Sigmoid colon (tissue), 7 donors: Measurements from ENCODE around the gene DAAM1. TPM values are rescaled to one million over a fixed set of nuclear protein-coding genes. Genes with fewer than 3 reads are reported as not detected.
A peak's percentile ranks its signal among the peaks of the same experiment; 100 is the strongest.

Experiments
- DNase-seq: peaks from one replicate; pipeline ENCODE4 v3.0.0-alpha.2; 2019
- H3K27ac ChIP-seq, 4 donors: fragments of 200-600 bp; sonication (generic); one replicate each; pipeline ENCODE4 v1.5.1; 2016 to 2019; ENCODE audit warnings: mild to moderate bottlenecking in 1 of 4
- H3K27me3 ChIP-seq, 3 donors: fragments of 200-600 bp; sonication (generic); one replicate each; pipeline ENCODE4 v1.5.1; 2019; ENCODE audit warnings: mild to moderate bottlenecking in 1 of 3
- H3K36me3 ChIP-seq, 4 donors: fragments of 200-600 bp; sonication (generic); one replicate each; pipeline ENCODE4 v1.5.1; 2016 to 2019
- H3K4me1 ChIP-seq, 4 donors: fragments of 200-600 bp; sonication (generic); one replicate each; pipeline ENCODE4 v1.5.1; 2017 to 2019
- H3K4me3 ChIP-seq, 4 donors: fragments of 200-600 bp; sonication (generic); one replicate each; pipeline ENCODE4 v1.5.1; 2017 to 2019; ENCODE audit warnings: mild to moderate bottlenecking in 2 of 4, moderate library complexity in 1 of 4
- H3K9me3 ChIP-seq, 4 donors: fragments of 200-600 bp in 3 of 4; sonication (generic) in 3 of 4; one replicate each; pipeline versions ENCODE4 v1.5.1 to v1.6.1; 2013 to 2019
- EP300 ChIP-seq, 4 donors: sonication (generic); formaldehyde crosslinking; IDR thresholded peaks; one replicate each; pipeline ENCODE4 v1.6.1; 2017; ENCODE audit warnings: antibody characterized with exemption in 4 of 4
- POLR2A ChIP-seq, 2 donors: fragments of 450-650 bp; IDR thresholded peaks; one replicate each; pipeline ENCODE4 v1.6.1; 2016; ENCODE audit warnings: antibody characterized with exemption in 2 of 2, mild to moderate bottlenecking in 2 of 2, moderate library complexity in 2 of 2
- POLR2AphosphoS5 ChIP-seq, 4 donors: sonication (generic); formaldehyde crosslinking; IDR thresholded peaks; one replicate each; pipeline ENCODE4 v1.6.1; 2017; ENCODE audit warnings: antibody characterized with exemption in 4 of 4
- WGBS, 2 donors: extraction: QIAGEN DNeasy Blood & Tissue Kit; methylation state at CpG; one replicate each; pipeline ENCODE4 v1.1.7; 2013; 5-methylcytosine and 5-hydroxymethylcytosine counted together
- intact Hi-C: fragments of 100-400 bp; cut with DNase I; formaldehyde crosslinking; loops from one replicate; pipeline ENCODE4 v1.15.1; 2023
- polyA plus RNA-seq, 3 donors: library from polyadenylated mRNA; stranded (reverse); fragments of 200-250 nt; gene quantifications; one replicate each; pipeline ENCODE4 v1.2.3, GENCODE V29; 2013
- total RNA-seq, 4 donors: library from RNA; depleted of rRNA; stranded (reverse); fragments of >200 nt; gene quantifications; one replicate each; pipeline ENCODE4 v1.1.0, GENCODE V29; 2016
- TF ChIP-seq, protein P1 (sequence below), 4 experiments: fragments of 450-650 bp in 3 of 4; fragments of 200-600 bp in 1 of 4; IDR thresholded peaks; one replicate each; pipeline ENCODE4 v1.5.1; 2016 to 2019; ENCODE audit warnings: antibody characterized with exemption in 4 of 4, mild to moderate bottlenecking in 3 of 4, moderate library complexity in 2 of 4
- donor health status: healthy with polysubstance abuse.
- donor health status: Bipolar disorder and iron deficiency.
- donor health status: healthy.

The DAAM1 gene
- total and polyA plus RNA-seq, 7 donors: 11.4 to 77.8 (median 47.5) TPM

GRCh38 chr14:59347915-59348314, 159.4 kb downstream of the DAAM1 start:
- H3K36me3 ChIP-seq: peaks cover 0 to 23% (median 2%) of the 10 kb centered on the region in 4 donors
- peak overlapping the region; percentile 72 to 89 (median 83) for H3K27ac ChIP-seq
- 53 to 77% methylated on average over 3 of the region's 3 CpGs for WGBS, 2 donors

DNA sequence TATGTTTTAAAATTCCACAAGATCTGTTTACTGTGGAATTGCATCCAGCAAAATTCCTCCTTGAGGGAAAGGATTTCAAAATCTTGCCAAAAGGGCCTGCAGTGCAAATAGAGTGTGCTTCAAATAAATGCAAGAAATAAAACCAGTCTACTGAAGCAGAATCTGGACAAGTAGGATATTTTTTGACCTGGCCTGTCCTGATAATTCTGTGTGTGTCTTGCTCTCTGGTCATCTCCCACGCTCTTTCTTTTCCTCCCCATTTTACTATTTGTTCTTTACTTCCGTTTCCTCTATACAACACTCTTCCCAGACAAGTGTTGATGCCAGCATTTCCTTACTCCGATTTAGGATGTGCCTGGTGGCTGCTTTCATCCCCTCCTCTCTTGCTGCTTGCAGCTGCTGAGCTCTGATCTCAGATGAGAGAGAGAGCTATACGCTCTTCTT, 160.8 kb downstream of the DAAM1 start:
- Histone ChIP-seq H3K9me3 (no peaks in the 10 kb centered on the region), H3K4me1 (peaks cover 0 to 66% (median 56%) of the 10 kb centered on the region in 4 donors), H3K4me3 (no peak overlapping the region), H3K36me3 (peaks cover 2 to 37% (median 10%) of the 10 kb centered on the region in 4 donors), H3K27ac (peak overlapping the region; percentile 72 to 89 (median 83)), H3K27me3 (no peaks in the 10 kb centered on the region)
- TF ChIP-seq EP300 (IDR thresholded peaks at IDR 0.05) (no peak), POLR2A (IDR thresholded peaks at IDR 0.05) (no peak), POLR2AphosphoS5 (IDR thresholded peaks at IDR 0.05) (no peak)
- TF ChIP-seq, protein P1, sequence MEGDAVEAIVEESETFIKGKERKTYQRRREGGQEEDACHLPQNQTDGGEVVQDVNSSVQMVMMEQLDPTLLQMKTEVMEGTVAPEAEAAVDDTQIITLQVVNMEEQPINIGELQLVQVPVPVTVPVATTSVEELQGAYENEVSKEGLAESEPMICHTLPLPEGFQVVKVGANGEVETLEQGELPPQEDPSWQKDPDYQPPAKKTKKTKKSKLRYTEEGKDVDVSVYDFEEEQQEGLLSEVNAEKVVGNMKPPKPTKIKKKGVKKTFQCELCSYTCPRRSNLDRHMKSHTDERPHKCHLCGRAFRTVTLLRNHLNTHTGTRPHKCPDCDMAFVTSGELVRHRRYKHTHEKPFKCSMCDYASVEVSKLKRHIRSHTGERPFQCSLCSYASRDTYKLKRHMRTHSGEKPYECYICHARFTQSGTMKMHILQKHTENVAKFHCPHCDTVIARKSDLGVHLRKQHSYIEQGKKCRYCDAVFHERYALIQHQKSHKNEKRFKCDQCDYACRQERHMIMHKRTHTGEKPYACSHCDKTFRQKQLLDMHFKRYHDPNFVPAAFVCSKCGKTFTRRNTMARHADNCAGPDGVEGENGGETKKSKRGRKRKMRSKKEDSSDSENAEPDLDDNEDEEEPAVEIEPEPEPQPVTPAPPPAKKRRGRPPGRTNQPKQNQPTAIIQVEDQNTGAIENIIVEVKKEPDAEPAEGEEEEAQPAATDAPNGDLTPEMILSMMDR (IDR thresholded peaks at IDR 0.05): no peak
- WGBS, 2 donors: 75 to 93% methylated on average over 4 of the region's 4 CpGs
- intact Hi-C loops: loop anchor here (5.0 kb wide), 1 partner anchor 162 kb away; the partner anchor contains the start of gene DAAM1
- no peak for DNase-seq

More at GRCh38 chr14:59347915-59348314, 159.4 kb downstream of the DAAM1 start:
- no peak overlapping the region for H3K4me3 ChIP-seq
- peaks cover 0 to 78% (median 68%) of the 10 kb centered on the region in 4 donors for H3K4me1 ChIP-seq
- no peaks in the 10 kb centered on the region for H3K9me3 ChIP-seq
- TF ChIP-seq POLR2A (IDR thresholded peaks at IDR 0.05) (no peak), POLR2AphosphoS5 (IDR thresholded peaks at IDR 0.05) (peak; percentile 46 to 71 (median 70)), EP300 (IDR thresholded peaks at IDR 0.05) (peak in 2 of 4 donors; percentile 9 to 56)
- TF ChIP-seq, protein P1 (IDR thresholded peaks at IDR 0.05): no peak
- no peaks in the 10 kb centered on the region for H3K27me3 ChIP-seq
- DNase-seq: no peak
- intact Hi-C loops: loop anchor here (5.0 kb wide), 1 partner anchor 161 kb away; the partner anchor contains the start of gene DAAM1

DNA sequence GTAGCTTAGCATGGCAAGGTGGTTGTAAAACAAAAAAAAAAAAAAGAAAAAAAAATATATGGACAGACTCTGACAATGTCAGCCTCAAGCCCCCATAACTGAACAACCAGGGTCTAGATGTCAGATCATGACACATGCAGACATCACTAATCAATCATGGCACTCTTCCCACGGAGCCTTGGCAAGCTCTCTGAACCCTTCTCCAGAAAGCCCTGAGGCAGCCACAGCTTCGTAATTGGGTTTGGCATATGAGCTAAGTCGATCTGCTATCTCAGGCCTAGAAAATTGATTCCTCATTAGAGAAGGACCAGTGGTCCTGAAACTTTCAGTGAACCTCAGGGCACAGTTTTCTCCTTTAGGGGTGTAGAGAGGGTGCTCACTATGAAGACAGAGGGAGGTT, 164.5 kb downstream of the DAAM1 start:
- intact Hi-C loops: no loop called here
- Histone ChIP-seq H3K4me1 (peaks cover 0 to 42% (median 40%) of the 10 kb centered on the region in 4 donors), H3K27ac (peak overlapping the region in 2 of 4 donors; percentile 60 to 84)

DNA sequence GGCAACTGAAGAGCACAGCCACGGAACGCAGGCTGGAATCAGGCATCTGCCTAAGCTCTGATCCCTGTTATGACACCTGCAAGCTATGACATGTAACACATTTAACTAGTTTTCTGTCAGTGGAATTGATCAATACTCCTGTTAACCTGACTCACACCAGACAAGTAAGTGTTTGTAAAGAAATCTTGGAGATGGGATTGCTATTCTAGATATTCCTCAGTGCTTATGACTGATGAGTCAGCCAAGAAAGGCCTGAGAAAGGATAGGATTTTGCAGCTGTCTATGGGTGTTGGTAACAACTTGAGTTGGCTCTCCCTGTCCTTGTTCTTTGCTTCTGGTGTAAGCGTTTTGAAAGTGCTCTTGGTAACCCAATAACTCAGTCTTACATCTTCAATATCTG, 166.2 kb downstream of the DAAM1 start:
- H3K9me3 ChIP-seq: no peaks in the 10 kb centered on the region
- WGBS, 2 donors: 92 to 95% methylated on average over 3 of the region's 3 CpGs
- DNase-seq: no peak
- intact Hi-C loops: no loop called here
- H3K4me3 ChIP-seq: no peak overlapping the region
- TF ChIP-seq EP300 (IDR thresholded peaks at IDR 0.05) (no peak), POLR2AphosphoS5 (IDR thresholded peaks at IDR 0.05) (peak in 1 of 4 donors; percentile 17)
- peaks cover 2 to 77% (median 20%) of the 10 kb centered on the region in 4 donors for H3K36me3 ChIP-seq
- H3K27me3 ChIP-seq: no peaks in the 10 kb centered on the region
- H3K27ac ChIP-seq: peak overlapping the region; percentile 60 to 84 (median 68)
- H3K4me1 ChIP-seq: peaks cover 0 to 42% (median 39%) of the 10 kb centered on the region in 4 donors

More for the DNA sequence above, 164.5 kb downstream of the DAAM1 start:
- no peak for DNase-seq
- Histone ChIP-seq H3K27me3 (no peaks in the 10 kb centered on the region), H3K4me3 (no peak overlapping the region), H3K9me3 (no peaks in the 10 kb centered on the region), H3K36me3 (peaks cover 2 to 72% (median 20%) of the 10 kb centered on the region in 4 donors)
- TF ChIP-seq POLR2AphosphoS5 (IDR thresholded peaks at IDR 0.05) (no peak), EP300 (IDR thresholded peaks at IDR 0.05) (no peak)
- TF ChIP-seq, protein P1 (IDR thresholded peaks at IDR 0.05): no peak
- 92 to 94% methylated on average over 3 of the region's 3 CpGs for WGBS, 2 donors

DNA sequence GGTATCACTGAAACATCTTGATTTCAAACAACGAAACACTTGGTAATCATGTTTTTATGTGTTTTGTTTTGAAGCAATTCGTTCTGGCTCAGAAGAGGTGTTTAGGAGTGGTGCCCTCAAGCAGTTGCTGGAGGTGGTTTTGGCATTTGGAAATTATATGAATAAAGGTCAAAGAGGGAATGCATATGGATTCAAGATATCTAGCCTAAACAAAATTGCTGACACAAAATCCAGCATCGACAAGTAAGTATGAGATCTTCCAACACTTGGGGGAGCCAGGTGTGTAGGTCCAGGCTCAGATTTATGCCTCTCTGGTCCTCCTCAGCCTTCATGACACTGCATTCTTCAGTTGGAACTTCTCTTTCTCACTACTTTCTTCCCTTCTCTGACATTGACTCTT, 166.6 kb downstream of the DAAM1 start:
- no peak for DNase-seq
- Histone ChIP-seq H3K36me3 (peaks cover 2 to 78% (median 20%) of the 10 kb centered on the region in 4 donors), H3K4me3 (no peak overlapping the region), H3K4me1 (peaks cover 0 to 42% (median 39%) of the 10 kb centered on the region in 4 donors), H3K27ac (peak overlapping the region; percentile 60 to 84 (median 68)), H3K9me3 (no peaks in the 10 kb centered on the region), H3K27me3 (no peaks in the 10 kb centered on the region)
- WGBS, 2 donors: 86 to 92% methylated on average over 3 of the region's 3 CpGs
- intact Hi-C loops: no loop called here
- TF ChIP-seq EP300 (IDR thresholded peaks at IDR 0.05) (no peak), POLR2A (IDR thresholded peaks at IDR 0.05) (no peak), POLR2AphosphoS5 (IDR thresholded peaks at IDR 0.05) (no peak)
- TF ChIP-seq, protein P1 (IDR thresholded peaks at IDR 0.05): no peak
